HL-60 (cell line): ENCODE data around the gene C11orf97.

Experiments
- DNase-seq, 2 experiments: peaks; one replicate each; pipeline ENCODE4 v3.0.0-alpha.2; 2010 to 2020; ENCODE audit warnings: low read depth in 1 of 2, low spot score in 1 of 2
- H3K27ac ChIP-seq: fragments of 250-450 bp; sonication (Bioruptor Pico); replicated peaks from 2 replicates; pipeline ENCODE4 v1.5.1; 2020; ENCODE audit warnings: mild to moderate bottlenecking, moderate library complexity
- H3K27me3 ChIP-seq: fragments of 250-450 bp; sonication (Bioruptor Pico); 2 replicates; pipeline ENCODE4 v1.5.1; 2021; ENCODE audit warnings: mild to moderate bottlenecking, moderate library complexity; ENCODE audit not compliant: insufficient read depth, poor library complexity, severe bottlenecking
- H3K4me3 ChIP-seq: replicated peaks from 2 replicates; pipeline ENCODE4 v1.5.1; 2011; ENCODE audit warnings: mild to moderate bottlenecking, control low read depth, low read length; ENCODE audit not compliant: insufficient read depth
- CTCF ChIP-seq: IDR thresholded peaks from one replicate; pipeline ENCODE4 v1.5.1; 2011; ENCODE audit warnings: low read length, control low read depth, inconsistent platforms; ENCODE audit not compliant: insufficient read depth
- GABPA ChIP-seq: IDR thresholded peaks from 2 replicates; pipeline ENCODE4 v1.6.1; 2012; ENCODE audit warnings: low read depth
- POLR2AphosphoS5 ChIP-seq: IDR thresholded peaks from 2 replicates; pipeline ENCODE4 v1.6.1; 2012; ENCODE audit warnings: low read depth
- REST ChIP-seq: IDR thresholded peaks from 2 replicates; pipeline ENCODE4 v1.6.1; 2012; ENCODE audit warnings: low read depth; ENCODE audit not compliant: insufficient replicate concordance
- SPI1 ChIP-seq: IDR thresholded peaks from 2 replicates; pipeline ENCODE4 v1.6.1; 2012; ENCODE audit warnings: low read depth, mild to moderate bottlenecking, borderline replicate concordance

The C11orf97 gene

GRCh38 chr11:94543695-94544645 lies 31.7 kb downstream of the C11orf97 start, which contains the start of gene FUT4:
Gene FUT4, plus strand, starts transcription at chr11:94543921. Its CDS starts 213 bp downstream, at chr11:94544134.
- no peaks in the 10 kb centered on the region for H3K27me3 ChIP-seq
- H3K27ac ChIP-seq, result peak within 1 kb of the TSS; percentile 98
- peak; percentile 69 to 91 for DNase-seq
- H3K4me3 ChIP-seq, result peak within 1 kb of the TSS; percentile 62
- TF ChIP-seq CTCF (no peak), GABPA (peak; percentile 76), SPI1 (no peak), POLR2AphosphoS5 (peak; percentile 87), REST (peak; percentile 29)

DNA sequence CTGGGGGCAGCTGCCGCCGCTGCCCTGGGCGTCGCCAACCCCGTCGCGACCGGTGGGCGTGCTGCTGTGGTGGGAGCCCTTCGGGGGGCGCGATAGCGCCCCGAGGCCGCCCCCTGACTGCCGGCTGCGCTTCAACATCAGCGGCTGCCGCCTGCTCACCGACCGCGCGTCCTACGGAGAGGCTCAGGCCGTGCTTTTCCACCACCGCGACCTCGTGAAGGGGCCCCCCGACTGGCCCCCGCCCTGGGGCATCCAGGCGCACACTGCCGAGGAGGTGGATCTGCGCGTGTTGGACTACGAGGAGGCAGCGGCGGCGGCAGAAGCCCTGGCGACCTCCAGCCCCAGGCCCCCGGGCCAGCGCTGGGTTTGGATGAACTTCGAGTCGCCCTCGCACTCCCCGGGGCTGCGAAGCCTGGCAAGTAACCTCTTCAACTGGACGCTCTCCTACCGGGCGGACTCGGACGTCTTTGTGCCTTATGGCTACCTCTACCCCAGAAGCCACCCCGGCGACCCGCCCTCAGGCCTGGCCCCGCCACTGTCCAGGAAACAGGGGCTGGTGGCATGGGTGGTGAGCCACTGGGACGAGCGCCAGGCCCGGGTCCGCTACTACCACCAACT lies 32.5 kb downstream of the C11orf97 start:
- H3K27ac ChIP-seq, result peak overlapping the region; percentile 98
- no peak for TF ChIP-seq REST
- H3K27me3 ChIP-seq, result no peaks in the 10 kb centered on the region
- H3K4me3 ChIP-seq, result peak overlapping the region; percentile 62
- DNase-seq, result no peak

DNA sequence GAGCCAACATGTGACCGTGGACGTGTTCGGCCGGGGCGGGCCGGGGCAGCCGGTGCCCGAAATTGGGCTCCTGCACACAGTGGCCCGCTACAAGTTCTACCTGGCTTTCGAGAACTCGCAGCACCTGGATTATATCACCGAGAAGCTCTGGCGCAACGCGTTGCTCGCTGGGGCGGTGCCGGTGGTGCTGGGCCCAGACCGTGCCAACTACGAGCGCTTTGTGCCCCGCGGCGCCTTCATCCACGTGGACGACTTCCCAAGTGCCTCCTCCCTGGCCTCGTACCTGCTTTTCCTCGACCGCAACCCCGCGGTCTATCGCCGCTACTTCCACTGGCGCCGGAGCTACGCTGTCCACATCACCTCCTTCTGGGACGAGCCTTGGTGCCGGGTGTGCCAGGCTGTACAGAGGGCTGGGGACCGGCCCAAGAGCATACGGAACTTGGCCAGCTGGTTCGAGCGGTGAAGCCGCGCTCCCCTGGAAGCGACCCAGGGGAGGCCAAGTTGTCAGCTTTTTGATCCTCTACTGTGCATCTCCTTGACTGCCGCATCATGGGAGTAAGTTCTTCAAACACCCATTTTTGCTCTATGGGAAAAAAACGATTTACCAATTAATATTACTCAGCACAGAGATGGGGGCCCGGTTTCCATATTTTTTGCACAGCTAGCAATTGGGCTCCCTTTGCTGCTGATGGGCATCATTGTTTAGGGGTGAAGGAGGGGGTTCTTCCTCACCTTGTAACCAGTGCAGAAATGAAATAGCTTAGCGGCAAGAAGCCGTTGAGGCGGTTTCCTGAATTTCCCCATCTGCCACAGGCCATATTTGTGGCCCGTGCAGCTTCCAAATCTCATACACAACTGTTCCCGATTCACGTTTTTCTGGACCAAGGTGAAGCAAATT lies 33.3 kb downstream of the C11orf97 start:
- peak overlapping the region; percentile 98 for H3K27ac ChIP-seq
- H3K27me3 ChIP-seq, result no peaks in the 10 kb centered on the region
- peak overlapping the region; percentile 62 for H3K4me3 ChIP-seq
- peak in 1 of 2 experiments; percentile 73 for DNase-seq
- no peak for TF ChIP-seq SPI1
- TF ChIP-seq POLR2AphosphoS5, result peak; percentile 80
- no peak for TF ChIP-seq REST
